ENCODE results near the gene SLC30A5.

Gene SLC30A5

DNA sequence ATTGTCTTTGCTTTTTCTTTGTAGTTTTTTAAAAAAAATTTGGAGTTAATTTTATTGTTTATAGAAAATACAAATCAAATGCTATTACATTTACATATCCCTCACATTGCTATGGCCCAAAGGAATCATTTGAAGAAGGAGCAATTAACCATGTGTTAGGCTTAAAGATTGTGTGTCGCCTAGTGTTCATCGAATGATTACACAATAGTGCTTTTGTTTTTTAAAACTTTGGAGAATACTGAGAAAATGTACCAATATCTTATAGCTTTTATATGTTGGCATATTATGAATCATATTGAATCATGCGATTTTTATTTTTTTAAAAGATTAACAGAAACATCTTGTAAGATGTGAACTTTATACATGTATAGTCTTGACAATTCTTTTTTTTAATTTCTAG lies 21.7 kb downstream of the SLC30A5 start:
- H3K27ac ChIP-seq (ENCODE audit: low read length) = no peak overlapping the region
- no peaks in the 10 kb centered on the region for H3K79me2 ChIP-seq (ENCODE audit: low read length)
- no peaks in the 10 kb centered on the region for H3K4me1 ChIP-seq (ENCODE audit: low read length)
- H3K36me3 ChIP-seq (replicated peaks; ENCODE audit: low read depth, low read length) = peaks cover 11% of the 10 kb centered on the region
- no peaks in the 10 kb centered on the region for H4K20me1 ChIP-seq (ENCODE audit: insufficient read depth, low read length)
- H3K9me3 ChIP-seq (ENCODE audit: insufficient read depth, low read length) = no peaks in the 10 kb centered on the region
- H2AFZ ChIP-seq (ENCODE audit: low read depth, low read length) = no peak overlapping the region
- no peak for TF ChIP-seq EZH2phosphoT487 (IDR thresholded peaks at IDR 0.05; ENCODE audit: low read depth)
- TF ChIP-seq, protein P1, sequence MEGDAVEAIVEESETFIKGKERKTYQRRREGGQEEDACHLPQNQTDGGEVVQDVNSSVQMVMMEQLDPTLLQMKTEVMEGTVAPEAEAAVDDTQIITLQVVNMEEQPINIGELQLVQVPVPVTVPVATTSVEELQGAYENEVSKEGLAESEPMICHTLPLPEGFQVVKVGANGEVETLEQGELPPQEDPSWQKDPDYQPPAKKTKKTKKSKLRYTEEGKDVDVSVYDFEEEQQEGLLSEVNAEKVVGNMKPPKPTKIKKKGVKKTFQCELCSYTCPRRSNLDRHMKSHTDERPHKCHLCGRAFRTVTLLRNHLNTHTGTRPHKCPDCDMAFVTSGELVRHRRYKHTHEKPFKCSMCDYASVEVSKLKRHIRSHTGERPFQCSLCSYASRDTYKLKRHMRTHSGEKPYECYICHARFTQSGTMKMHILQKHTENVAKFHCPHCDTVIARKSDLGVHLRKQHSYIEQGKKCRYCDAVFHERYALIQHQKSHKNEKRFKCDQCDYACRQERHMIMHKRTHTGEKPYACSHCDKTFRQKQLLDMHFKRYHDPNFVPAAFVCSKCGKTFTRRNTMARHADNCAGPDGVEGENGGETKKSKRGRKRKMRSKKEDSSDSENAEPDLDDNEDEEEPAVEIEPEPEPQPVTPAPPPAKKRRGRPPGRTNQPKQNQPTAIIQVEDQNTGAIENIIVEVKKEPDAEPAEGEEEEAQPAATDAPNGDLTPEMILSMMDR (IDR thresholded peaks at IDR 0.05; ENCODE audit: low read depth, low read length) = no peak
- H3K9ac ChIP-seq (ENCODE audit: low read length) = no peak overlapping the region
- no peak overlapping the region for H3K4me3 ChIP-seq (ENCODE audit: low read length)
- no peak overlapping the region for H3K4me2 ChIP-seq (ENCODE audit: low read length)
- H3K27me3 ChIP-seq (ENCODE audit: low read depth, low read length) = no peaks in the 10 kb centered on the region

GRCh38 chr5:69129413-69129812 lies 35.6 kb downstream of the SLC30A5 start:
- peaks cover 2% of the 10 kb centered on the region for H3K36me3 ChIP-seq (replicated peaks; ENCODE audit: low read depth, low read length)
- H3K4me2 ChIP-seq (ENCODE audit: low read length) = no peak overlapping the region
- no peak overlapping the region for H3K27ac ChIP-seq (ENCODE audit: low read length)
- no peak overlapping the region for H3K9ac ChIP-seq (ENCODE audit: low read length)
- no peaks in the 10 kb centered on the region for H3K79me2 ChIP-seq (ENCODE audit: low read length)
- H2AFZ ChIP-seq (ENCODE audit: low read depth, low read length) = no peak overlapping the region
- no peaks in the 10 kb centered on the region for H3K9me3 ChIP-seq (ENCODE audit: insufficient read depth, low read length)
- no peaks in the 10 kb centered on the region for H4K20me1 ChIP-seq (ENCODE audit: insufficient read depth, low read length)
- H3K27me3 ChIP-seq (ENCODE audit: low read depth, low read length) = no peaks in the 10 kb centered on the region
- TF ChIP-seq, protein P1 (IDR thresholded peaks at IDR 0.05; ENCODE audit: low read depth, low read length) = no peak
- TF ChIP-seq EZH2phosphoT487 (IDR thresholded peaks at IDR 0.05; ENCODE audit: low read depth) = no peak
- no peak overlapping the region for H3K4me3 ChIP-seq (ENCODE audit: low read length)
- no peaks in the 10 kb centered on the region for H3K4me1 ChIP-seq (ENCODE audit: low read length)

- Histone ChIP-seq H3K27me3 (ENCODE audit: low read depth, low read length) (no peaks in the 10 kb centered on the region), H3K9me3 (ENCODE audit: insufficient read depth, low read length) (no peaks in the 10 kb centered on the region), H3K27ac (ENCODE audit: low read length) (no peak overlapping the region), H3K36me3 (replicated peaks; ENCODE audit: low read depth, low read length) (no peaks in the 10 kb centered on the region), H4K20me1 (ENCODE audit: insufficient read depth, low read length) (no peaks in the 10 kb centered on the region), H2AFZ (ENCODE audit: low read depth, low read length) (no peak overlapping the region), H3K4me1 (ENCODE audit: low read length) (no peaks in the 10 kb centered on the region), H3K4me2 (ENCODE audit: low read length) (no peak overlapping the region), H3K4me3 (ENCODE audit: low read length) (no peak overlapping the region), H3K79me2 (ENCODE audit: low read length) (no peaks in the 10 kb centered on the region), H3K9ac (ENCODE audit: low read length) (no peak overlapping the region)
- no peak for TF ChIP-seq EZH2phosphoT487 (IDR thresholded peaks at IDR 0.05; ENCODE audit: low read depth)
- TF ChIP-seq, protein P1 (IDR thresholded peaks at IDR 0.05; ENCODE audit: low read depth, low read length) = no peak
Measured at GRCh38 chr5:69130241-69130640, 36.4 kb downstream of the SLC30A5 start.

GRCh38 chr5:69131304-69131703 lies 37.5 kb downstream of the SLC30A5 start:
- H2AFZ ChIP-seq (ENCODE audit: low read depth, low read length) = no peak overlapping the region
- no peaks in the 10 kb centered on the region for H3K4me1 ChIP-seq (ENCODE audit: low read length)
- no peaks in the 10 kb centered on the region for H3K27me3 ChIP-seq (ENCODE audit: low read depth, low read length)
- H3K4me2 ChIP-seq (ENCODE audit: low read length) = no peak overlapping the region
- H3K27ac ChIP-seq (ENCODE audit: low read length) = no peak overlapping the region
- no peaks in the 10 kb centered on the region for H3K9me3 ChIP-seq (ENCODE audit: insufficient read depth, low read length)
- H3K9ac ChIP-seq (ENCODE audit: low read length) = no peak overlapping the region
- no peaks in the 10 kb centered on the region for H3K36me3 ChIP-seq (replicated peaks; ENCODE audit: low read depth, low read length)
- H4K20me1 ChIP-seq (ENCODE audit: insufficient read depth, low read length) = no peaks in the 10 kb centered on the region
- H3K4me3 ChIP-seq (ENCODE audit: low read length) = no peak overlapping the region
- TF ChIP-seq, protein P1 (IDR thresholded peaks at IDR 0.05; ENCODE audit: low read depth, low read length) = no peak
- TF ChIP-seq EZH2phosphoT487 (IDR thresholded peaks at IDR 0.05; ENCODE audit: low read depth) = no peak
- no peaks in the 10 kb centered on the region for H3K79me2 ChIP-seq (ENCODE audit: low read length)

All from OCI-LY3 (cell line).